Activated CD8-positive, alpha-beta memory T cell treated with anti-CD3 and anti-CD28 coated beads for 48 hours (primary cell): Measurements from ENCODE around the gene CLDN15.
"Not testable (repeated sequence)": the region's sequence is repeated elsewhere in the genome, so short reads cannot be mapped to it uniquely, and the experiment has no call there.

Experiments
- DNase-seq, 3 experiments: peaks; one replicate each; pipeline ENCODE4 v3.0.0-alpha.2; 2020; ENCODE audit warnings: low read depth in 2 of 3, low spot score in 2 of 3

Gene CLDN15

GRCh38 chr7:101200504-101200861, 37.1 kb downstream of the CLDN15 start:
- DNase-seq: no peak

GRCh38 chr7:101199522-101199921, 38.1 kb downstream of the CLDN15 start:
- DNase-seq: not testable (repeated sequence)

- no peak for DNase-seq
These were observed 39.1 kb downstream of the CLDN15 start for GRCh38 chr7:101198476-101198875.

- DNase-seq: no peak
These were observed 39.6 kb downstream of the CLDN15 start for GRCh38 chr7:101197991-101198390.

- DNase-seq: no peak
These were observed 41.7 kb downstream of the CLDN15 start for GRCh38 chr7:101195884-101196283.

GRCh38 chr7:101189109-101189508, 48.5 kb downstream of the CLDN15 start:
- DNase-seq: no peak

GRCh38 chr7:101186844-101187428, 50.7 kb downstream of the CLDN15 start:
- no peak for DNase-seq

GRCh38 chr7:101186194-101186593, 51.4 kb downstream of the CLDN15 start:
- DNase-seq: no peak

GRCh38 chr7:101185258-101185839, 52.3 kb downstream of the CLDN15 start:
- no peak for DNase-seq
